ENCODE measurements around the gene SLC35B2.

Gene SLC35B2

DNA sequence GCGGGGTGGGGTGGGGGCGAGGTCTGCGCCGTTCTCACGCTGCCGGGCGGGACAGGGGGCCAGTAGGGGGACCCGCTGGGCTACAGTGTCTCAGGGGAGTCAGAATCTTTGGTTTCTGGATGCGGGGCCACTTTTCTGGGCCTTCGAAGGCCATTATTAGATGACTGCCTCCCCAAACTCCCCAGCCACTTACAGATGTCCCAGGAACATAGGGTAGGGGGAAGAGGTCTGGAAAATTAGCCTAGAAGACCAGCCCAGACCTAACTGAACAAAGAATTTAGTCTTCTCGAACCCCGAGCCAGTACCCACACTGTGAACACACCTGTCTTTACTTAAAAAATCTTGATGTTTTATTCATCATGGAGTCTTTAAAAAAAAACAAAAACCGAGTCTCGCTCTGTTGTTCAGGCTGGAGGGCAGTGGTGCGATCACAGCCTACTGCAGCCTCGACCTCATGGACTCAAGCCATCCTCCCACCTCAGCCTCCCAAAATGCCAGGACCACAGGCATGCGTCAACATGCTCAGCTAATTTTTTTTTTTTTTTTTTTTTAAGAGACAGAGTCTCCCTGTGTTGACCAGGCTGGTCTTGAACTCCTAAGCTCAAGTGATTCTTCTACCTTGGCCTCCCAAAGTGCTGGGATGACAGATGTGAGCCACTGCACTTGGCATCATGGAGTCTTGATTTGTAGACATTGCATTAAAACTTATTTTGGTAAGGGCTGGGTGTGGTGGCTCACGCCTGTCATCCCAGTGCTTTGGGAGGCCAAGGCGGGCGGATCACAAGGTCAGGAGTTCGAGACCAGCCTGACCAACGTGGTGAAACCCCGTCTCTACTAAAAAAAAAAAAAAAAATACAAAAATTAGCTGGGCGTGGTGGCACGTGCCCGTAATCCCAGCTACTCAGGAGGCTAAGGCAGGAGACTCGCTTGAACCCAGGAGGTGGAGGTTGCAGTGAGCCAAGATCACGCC is 37.2 kb downstream of the SLC35B2 start:
- DNase-seq: no peak

DNA sequence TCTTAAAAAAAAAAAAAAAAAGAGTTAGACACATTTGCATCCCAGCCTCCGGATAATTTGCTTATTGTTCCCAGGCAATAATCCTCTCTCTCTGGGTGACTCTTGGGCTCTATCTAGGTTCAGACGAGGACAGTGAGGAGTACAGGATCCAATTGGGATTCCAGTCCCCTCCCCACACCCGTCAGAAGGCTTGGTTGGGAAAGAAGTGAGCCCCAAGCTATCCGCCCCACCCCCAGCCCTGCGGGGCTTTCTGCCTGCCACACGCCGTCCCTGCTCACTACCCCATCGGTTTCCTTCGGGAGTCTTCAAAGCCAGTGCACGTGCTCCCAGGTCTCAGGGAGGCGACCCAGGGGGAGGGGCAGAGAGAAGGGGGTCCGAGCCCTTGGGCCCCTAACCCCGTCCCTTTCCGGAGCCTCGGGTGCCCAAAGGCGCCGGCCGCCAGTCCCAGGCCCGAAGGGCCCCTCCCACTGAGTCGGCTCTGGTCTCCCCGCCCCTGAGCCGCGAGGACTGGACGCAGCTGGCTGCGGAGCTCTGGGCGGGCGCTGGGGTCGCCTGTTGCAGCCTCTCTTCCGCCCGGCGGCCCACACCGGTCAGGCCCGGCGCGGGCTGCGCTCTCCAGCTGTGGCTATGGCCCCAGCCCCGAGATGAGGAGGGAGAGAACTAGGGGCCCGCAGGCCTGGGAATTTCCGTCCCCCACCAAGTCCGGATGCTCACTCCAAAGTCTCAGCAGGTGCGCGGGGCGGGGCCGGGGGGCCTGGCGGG is 38.1 kb downstream of the SLC35B2 start:
- no peak for DNase-seq

DNA sequence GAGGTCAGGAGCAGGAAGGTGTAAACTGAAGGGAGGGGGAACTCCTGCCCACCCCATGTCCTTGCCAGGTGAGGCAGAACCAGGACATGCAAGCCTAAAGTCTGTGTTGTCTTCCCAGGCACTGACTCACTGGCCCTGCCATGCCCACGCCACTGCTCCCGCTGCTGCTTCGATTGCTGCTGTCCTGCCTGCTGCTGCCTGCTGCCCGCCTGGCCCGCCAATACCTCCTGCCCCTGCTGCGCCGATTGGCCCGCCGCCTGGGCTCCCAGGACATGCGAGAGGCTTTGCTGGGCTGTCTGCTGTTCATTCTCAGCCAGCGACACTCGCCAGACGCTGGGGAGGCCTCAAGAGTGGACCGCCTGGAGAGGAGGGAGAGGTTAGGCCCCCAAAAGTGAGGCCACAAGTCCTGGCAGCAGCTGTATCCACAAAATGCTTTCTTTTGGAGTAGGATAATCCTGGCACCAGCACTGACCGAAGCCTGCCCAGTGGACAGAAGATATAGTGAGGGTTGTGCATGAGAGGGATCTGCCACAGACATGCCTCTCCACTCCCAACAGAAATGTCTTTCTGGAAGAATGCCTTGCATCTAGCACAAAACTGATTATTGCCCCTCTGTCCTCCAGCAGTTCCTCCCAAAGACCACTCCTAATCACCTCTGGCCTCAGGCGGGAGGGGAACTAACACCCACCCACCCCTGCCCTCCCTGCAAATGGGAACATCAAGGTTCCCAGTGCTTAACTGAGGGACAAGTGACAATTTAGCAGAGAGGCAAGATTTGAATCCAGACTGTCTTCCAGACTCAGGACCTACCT is 39.8 kb downstream of the SLC35B2 start:
- no peak for DNase-seq

DNA sequence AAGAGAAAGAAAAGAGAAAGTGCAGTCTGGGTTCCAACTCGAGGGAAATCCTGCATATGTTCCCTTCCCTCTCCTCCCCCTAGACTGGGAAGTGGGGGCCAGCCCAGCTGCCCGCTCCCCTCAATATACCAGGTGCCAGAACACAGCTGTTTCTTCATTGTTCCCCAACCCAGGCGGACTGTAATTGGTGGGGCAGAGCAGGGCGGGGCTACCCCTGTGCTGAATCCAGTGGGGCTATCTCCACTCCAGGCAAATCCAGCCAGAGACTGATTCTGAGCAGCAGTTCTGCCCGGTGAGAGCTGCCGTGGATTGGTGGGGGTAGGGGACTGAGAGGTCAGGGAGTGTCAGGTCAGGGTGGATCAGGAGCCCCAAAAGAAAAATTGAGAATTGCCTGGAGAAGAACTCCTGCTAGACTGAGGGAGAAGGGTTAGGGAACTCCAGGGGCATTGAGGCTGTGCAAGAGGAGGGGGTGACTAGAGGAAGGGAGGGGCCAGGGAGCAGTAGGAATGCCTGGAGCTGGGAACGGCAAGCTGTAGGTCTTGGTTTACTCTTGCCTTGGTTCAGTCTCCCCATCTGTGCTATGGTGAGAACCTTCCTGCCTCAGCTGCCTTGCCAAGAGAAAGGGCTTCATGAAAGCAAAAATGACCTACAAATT is 40.5 kb downstream of the SLC35B2 start, which contains the start of gene MYMX:
Gene MYMX, plus strand, starts transcription at position 250 of the 655 bp plus-strand sequence. CDS start 546 bp downstream, outside the sequence.
- no peak for DNase-seq

DNA sequence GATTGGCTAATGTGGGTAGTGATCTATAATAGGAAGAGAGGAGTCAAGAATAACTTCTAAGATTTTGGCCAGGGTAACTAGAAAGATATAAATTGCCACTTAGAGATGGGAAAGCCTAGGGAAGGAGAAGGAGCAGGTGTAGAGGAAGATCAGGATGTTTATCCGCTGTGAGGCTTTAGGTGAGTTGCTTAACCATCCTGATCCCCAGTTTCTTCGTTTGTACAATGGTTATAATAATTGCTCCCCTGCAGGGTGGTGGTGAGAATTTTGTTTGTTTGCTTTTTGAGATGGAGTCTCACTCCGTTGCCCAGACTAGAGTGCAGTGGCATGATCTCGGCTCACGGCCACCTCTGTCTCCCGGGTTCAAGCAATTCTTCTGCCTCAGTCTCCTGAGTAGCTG is 43.0 kb downstream of the SLC35B2 start:
- DNase-seq: no peak

DNA sequence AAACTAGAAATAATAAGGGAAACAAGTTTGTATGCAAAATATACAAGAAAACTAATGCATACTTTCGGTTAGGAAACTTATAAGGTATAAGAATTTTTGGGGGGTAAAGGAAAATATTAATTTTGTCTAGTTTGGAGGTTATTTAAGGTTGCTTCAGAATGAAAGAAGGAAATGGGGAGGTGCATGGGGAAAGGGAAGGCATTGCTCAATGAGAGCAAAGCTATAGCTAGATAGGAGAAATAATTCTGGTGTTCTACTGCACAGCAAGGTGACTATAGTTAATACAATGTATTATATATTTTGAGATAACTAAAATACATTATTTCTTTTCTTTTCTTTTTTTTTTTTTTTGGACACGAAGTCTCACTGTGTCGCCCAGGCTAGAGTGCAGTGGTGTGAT is 46.0 kb downstream of the SLC35B2 start:
- no peak for DNase-seq

DNA sequence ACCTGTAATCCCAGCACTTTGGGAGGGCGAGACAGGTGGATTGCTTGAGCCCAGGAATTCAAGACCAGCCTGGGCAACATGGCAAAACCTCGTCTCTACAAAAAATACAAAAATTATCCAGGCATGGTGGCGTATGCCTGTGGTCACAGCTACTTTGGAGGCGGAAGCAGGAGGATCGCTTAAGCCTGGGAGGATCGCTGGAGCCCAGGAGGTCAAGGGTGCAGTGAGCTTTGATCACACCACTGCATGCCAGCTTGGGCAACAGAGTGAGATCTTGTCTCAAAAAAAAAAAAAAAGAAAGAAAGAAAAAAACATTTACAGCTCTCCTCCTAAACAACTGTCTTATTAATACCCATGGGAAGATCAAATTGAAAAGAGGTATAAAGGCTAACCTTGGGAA is 49.4 kb downstream of the SLC35B2 start:
- DNase-seq: no peak

Measured in NCI-H1417 treated with DMSO at 0.1 percent for 48 hours (cell line).